ENCODE data around the gene EPHA5. TPM values are rescaled to one million over a fixed set of nuclear protein-coding genes. Genes with fewer than 3 reads are reported as not detected.

Gene EPHA5
- total RNA-seq, 1 donor from 2014 or later, result not detected

DNA sequence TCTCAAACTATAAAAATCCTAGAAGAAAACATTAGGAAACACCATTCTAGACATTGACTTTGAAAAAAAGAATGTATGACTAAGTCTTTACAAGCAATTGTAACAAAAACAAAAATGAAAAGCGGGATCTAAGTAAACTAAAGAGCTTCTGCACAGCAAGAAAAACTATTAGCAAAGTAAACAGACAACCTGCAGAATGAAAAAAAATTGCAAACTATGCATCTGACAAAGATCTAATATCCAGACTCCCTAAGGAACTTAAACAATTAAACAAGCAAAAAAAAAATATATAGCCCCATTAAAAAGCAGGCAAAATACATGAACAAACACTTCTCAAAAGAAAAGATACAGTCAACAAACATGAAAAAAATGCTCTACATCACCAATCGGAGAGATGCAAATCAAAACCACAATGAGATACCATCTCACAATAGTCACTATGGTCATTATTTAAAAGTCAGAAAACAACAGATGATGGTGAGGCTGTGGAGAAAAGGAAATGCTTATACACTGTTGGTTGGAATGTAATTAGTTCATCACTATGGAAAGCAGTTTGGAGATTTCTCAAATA is 168.1 kb downstream of the EPHA5 start:
- no peak for DNase-seq (ENCODE audit: low spot score)

DNA sequence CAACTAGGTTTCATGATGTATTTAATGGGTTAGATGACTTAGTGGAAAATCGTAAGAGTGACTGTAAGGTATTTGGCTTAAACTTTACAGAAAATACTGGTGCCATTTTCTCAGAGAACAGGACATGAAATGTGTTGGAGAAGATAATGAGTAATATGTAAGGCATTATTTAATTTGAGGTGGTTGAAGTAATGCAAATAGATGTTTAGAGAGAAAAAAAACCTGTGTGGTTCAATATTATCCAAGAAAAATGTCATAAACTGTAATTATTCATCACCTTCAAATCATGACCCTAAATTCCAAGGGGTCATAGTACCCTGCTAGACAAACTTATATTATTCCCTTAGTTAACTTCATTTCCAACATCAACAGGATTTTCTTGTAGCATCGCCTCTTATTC is 171.7 kb downstream of the EPHA5 start:
- no peak for DNase-seq (ENCODE audit: low spot score)

DNA sequence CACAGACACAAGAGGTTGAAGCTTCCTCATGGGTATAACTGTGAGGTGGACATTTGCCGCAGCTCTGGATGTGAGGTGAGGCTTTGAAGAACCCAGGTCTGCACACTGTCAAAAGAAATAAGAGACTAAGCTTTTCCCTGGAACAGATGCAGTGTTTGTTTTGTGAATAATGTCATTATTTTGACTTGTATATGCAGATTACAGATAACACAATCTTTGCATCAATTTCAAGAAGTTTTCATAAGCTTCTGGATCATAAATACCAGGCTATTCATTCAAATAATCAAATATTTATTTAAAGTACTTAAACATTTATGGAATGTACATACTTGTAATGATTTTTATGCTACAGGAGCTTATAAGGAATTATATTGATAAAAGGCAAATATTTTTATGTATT is 174.8 kb downstream of the EPHA5 start:
- no peak for DNase-seq (ENCODE audit: low spot score)

DNA sequence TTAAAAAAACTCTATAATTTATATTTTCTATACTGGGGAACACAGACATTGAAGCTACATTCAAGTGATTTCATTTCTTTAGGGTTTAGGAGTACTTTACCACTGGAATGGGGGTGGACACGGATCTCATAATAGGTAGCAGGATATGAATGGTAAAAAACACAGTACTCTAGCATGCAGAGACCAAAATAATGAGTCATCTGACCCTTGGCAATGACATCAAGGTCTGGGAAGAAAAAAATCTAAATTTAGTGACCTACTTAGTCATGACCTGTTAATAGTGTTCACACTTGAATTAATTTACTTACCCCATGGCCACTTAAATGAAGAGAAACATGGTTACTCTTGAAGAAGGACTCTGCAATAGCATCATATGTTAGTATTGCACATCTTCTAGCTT is 187.9 kb downstream of the EPHA5 start:
- DNase-seq (ENCODE audit: low spot score), result no peak

DNA sequence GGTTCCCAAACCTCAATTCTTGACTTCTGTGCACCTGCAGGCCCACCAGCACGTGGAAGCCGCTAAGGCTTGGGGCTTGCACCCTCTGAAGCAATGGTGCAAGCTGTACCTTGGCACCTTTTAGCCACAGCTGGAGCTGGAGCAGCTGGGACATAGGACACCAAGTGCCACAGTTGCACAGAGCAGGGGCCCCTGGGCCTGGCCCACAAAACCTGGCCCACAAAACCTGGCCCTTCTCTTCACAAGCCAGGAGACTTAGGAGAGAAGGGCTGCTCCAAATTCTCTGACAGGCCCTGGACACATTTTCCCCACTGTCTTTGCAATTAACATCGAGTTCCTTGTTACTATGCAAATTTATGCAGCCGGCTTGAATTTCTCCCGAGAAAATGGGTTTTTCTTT is 197.8 kb downstream of the EPHA5 start:
- DNase-seq (ENCODE audit: low spot score), result no peak

DNA sequence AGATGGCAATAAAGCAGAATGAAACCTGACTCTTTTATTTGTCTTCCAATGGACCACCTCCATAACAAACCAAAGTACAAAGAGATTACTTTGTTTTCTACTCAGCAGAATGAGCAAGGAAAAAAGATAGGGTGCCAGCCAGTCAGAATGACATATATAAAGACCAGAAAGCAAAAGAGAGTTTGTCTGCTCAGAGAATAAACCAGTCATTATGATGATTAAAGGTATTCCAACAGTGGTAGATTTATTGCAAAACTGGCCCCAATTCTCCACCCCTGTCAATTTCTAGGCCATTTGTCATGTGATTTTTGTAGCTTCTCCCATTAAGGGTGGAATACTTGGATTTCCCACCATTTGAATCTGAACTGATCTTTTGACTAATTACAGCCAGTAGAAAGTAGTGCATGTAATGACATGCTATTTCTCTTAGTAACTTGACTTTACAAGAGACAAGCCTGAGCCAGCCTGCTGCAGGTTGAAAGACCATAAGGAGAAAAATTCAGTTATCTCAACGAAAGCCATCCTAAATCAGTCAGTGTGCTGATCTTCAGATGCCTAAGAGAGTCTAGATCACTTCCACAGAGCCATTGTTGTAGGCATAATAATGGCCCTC is 203.1 kb downstream of the EPHA5 start:
- no peak for DNase-seq (ENCODE audit: low spot score)

DNA sequence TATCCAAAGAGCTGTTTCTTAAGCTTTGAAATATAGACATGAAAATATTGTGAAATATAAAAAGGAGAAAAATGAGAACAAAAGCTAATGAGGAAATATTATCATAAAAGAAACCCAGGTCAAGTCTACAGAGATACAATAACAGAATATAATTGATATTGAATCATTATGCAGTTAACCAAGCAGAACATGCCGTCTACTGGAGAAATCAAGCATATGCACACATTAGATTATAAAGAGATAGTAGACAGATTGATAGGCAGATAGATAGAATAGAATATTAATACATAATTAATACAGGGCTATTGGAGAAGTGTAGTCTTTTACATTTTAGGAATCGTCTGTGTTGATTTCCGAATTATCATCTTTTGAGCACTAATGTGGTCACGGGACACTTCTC is 208.5 kb downstream of the EPHA5 start:
- DNase-seq (ENCODE audit: low spot score), result no peak

DNA sequence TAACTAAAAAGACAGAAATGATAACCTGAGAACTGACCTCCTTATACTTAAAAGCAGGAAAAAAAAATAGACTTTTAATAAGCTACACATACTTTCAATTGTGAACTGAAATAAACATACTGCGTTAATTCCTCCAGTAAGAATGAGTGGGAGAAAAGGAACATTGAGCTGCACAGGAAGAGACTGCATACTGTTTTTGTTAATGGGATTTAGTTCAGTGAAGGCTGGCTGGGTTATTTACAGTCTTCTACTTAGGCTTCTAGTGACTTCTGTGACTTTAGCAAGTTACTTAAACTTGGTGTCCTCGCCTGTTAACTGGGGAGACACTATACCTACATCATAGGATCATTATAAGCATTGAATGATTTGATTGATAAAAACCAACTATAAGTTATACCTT is 213.3 kb downstream of the EPHA5 start:
- no peak for DNase-seq (ENCODE audit: low spot score)

DNA sequence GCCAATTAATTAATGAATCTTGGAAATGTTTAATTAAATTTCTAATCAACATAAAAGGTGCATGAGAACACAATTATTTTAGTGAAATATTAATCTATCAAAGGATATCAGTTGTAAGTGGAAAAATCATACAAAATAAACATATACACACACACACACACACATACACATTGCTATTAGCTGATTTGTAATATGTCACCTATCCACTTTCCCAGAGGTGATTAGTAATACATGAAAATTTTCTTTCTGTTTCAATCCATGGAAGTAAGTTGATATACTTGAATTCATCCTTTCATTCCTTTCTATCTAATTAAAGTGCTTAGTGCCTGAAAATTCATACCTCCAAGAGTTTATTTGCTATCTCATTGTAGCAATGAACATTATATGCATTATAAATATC is 213.7 kb downstream of the EPHA5 start:
- no peak for DNase-seq (ENCODE audit: low spot score)

DNA sequence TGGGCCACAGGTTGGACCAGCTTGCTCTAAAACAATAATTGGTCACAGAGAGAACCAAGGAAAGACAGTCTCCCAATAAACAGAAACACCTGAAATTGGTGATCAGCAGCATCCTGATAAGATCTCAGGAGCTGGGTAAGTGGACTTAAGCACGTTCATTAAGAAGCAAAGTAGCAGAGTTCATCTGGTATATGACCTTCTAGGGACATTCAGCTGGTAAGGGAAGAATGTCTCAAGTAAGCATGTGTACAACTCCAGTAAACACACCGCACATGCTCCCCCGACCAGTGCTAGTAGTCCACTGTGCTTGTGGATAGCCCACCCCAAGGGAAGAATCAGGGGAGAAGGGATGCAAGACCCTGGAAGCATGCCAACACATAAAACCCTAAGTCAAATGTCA is 216.9 kb downstream of the EPHA5 start:
- DNase-seq (ENCODE audit: low spot score), result no peak

DNA sequence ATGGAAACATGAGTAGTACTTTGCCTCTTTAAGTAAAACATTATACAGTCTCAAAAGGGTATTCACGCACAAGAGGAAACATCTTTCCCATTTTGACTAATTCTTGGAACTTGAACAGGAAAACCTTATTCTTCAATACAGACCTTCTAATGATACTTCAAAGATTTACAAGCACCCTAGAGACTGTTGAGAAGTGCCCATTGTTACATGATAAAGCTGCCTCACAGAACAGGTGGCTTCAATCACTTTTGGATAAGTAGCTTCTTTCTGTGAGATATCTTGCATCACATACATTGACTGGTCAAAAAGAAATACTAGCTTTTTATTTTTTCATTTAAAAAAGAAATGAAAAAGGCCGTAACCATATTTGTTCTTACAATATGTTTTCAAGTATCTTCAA is 219.4 kb downstream of the EPHA5 start:
- DNase-seq (ENCODE audit: low spot score), result no peak

DNA sequence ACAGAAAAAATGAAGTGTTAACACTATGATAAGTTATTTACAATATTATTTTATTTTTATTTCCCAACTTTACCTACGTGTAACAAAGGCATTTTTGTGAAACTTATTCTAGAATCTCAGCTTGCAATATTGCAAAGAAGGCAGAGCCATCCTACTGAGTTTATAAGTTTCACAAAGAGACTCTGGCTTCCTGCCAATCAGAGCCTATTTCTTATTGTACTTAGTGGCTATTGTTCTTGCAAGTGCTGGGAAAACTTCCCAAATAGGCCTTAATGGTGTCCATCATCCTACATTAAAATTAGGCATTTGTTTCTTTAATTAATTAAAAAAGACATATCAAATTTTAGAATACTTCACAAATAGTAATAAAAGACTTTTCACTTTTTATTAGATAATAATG is 233.2 kb downstream of the EPHA5 start:
- no peak for DNase-seq (ENCODE audit: low spot score)

DNA sequence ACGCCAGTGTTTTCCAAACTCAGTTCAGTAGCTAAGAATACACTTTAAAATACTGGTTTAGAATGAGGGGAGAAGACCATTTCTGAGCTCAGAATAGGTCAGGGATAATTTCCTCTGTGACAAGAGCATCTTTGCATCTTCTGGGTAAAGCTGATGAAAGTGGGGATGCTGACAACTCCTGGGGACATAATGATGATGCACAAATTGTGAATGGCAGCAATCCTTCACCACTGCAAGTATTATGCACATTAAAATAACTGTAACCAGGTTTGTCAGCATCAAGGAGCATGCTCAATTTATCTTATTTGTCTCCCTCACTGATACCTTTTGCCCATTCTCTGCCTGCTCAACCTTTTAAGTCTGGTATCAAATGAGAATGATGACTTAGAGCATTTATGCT is 248.2 kb downstream of the EPHA5 start:
- no peak for DNase-seq (ENCODE audit: low spot score)

DNA sequence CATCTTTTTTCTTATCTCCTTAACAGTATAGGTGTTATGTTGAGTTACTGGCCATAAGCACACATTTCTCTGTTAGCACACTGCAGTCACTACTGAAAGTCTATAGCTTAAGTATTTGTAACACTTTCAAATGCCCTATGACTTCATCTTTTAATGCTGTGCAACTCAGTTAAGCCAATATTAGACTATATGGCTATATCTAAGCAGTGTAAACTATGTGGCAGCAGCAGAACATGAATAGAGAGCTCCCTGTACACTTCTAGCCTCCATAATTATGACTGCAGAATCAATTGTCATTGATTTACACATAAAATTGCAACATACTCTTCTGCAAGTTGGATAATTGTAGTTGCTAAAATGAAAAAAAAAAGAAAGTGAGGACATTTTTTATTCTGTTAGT is 250.3 kb downstream of the EPHA5 start:
- no peak for DNase-seq (ENCODE audit: low spot score)

DNA sequence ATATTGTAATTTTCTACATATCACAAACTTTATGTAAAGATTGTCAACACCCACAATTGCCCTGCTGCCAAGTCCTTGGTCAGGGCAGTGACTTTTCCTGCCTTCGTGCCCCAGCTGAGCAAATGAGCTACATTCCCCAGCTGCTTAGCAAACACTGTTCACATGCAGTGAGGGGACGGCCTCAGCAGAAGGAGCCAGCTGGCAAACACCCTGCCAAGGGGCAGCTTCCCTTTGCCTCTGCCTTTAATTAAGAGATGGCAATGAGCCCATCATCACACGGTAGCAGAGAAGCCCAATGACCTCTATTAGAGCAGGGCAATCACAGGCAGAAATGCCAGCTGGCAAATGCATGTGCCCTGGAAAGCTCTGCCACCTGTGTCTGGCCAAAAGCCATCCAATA is 253.4 kb downstream of the EPHA5 start:
- DNase-seq (ENCODE audit: low spot score), result no peak

DNA sequence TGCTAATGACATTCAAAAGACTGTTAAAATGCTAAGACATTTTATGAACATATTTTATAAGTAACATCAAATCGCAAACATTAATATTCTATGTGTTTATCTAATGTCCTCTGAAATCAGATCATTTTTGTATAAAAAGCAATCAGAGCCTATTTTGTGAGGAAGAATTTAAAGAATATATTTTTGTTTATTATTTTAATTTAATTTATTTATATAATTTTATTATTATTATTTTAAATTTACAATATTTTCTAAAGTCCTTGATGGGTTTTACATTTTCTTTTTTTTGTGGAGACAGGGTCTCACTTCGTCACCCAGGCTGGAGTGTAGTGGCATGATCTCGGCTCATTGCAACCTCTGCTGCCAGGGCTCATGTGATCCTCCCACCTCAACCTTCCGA is 262.8 kb downstream of the EPHA5 start:
- DNase-seq (ENCODE audit: low spot score), result no peak

DNA sequence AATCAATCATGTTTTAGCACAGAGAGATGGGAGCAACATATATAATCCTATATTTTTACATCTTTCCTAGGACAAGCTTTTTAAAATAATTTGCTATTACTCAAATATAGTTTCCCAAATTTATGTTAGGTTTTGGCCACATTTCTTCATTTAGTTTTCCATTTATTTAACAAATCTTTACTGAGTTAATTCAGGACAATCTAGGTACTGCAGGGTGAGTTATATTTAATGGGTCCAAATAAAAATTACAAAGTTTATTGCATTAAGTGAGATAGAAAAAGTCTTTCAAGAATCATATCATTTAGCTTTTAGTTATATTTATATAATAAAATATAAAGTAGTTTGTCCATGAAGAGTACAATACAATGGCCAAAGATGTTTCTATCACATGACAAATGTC is 269.2 kb downstream of the EPHA5 start:
- DNase-seq (ENCODE audit: low spot score), result no peak

DNA sequence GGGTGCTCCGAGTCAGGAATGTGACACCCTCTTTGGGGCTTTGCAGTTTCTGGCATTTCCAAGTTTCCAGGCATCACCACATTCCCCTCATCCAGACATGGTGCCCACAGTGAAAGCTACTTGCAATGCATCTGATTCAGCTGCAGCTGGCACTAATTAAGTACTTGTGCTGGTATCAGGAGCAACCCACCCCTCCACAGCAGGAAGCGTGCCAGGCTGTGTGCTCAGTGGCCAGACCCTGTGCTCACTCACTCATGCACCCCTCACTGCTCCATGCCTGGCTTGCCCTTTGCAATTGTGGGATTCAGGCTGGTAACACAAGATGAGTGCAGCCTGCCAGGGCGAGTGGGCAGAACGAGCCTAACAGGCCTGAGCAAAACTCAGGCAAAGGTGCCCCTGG is 271.2 kb downstream of the EPHA5 start:
- DNase-seq (ENCODE audit: low spot score), result no peak

DNA sequence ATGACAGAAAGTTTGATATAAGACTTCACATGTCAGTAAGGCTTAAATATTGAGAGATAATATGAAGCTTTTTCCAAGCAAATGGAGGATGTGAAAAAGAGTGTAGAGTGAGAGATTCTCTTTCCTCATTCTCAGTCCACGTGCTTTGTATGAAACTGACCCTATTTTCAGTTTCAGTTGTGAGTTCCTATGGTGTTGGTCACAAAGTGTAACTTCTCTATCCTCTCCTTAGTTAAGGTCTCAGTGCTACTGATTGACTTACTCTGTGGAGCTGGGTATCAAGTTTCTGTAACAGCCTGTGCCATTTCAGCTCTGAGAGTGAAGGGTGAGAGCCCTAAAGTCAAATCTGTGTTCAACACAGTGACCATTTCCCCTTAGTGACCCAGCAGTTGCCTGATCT is 277.2 kb downstream of the EPHA5 start:
- no peak for DNase-seq (ENCODE audit: low spot score)

DNA sequence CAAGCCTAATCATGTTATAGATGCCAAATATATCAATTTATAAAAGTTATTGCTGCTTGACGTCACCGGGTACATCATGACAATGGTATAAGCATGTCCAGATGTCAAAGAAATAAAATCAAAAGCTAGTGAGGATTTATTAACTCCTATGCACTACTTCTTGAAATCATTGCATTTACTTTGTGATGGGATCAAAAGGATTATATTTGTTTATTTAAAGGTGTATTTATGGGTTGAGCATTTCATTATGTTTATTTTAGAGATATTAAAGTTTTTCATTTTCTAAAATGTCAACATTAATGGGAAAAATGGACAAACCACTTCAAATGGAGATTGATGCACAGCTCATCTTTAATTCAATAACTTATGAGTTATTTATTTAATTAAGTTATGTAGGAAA is 277.8 kb downstream of the EPHA5 start:
- no peak for DNase-seq (ENCODE audit: low spot score)

DNA sequence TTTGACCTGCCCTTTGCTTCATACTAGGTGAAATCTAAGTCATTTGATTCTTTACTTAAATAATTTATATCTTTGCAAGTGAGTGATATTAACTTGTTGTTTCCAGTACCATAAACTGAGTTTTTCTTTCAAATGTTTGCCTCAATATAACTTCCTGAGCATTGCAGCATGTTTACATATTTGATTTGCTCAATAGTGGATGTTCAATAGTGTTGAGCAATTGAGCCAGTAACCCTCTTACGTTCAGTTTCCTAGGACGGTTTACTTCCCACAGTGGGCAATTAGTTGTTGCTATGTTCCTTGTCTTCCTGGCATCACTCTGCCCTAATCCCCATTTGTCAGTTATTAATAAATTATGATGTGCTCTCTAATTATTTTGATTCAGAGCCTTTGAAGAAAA is 278.5 kb downstream of the EPHA5 start:
- no peak for DNase-seq (ENCODE audit: low spot score)

DNA sequence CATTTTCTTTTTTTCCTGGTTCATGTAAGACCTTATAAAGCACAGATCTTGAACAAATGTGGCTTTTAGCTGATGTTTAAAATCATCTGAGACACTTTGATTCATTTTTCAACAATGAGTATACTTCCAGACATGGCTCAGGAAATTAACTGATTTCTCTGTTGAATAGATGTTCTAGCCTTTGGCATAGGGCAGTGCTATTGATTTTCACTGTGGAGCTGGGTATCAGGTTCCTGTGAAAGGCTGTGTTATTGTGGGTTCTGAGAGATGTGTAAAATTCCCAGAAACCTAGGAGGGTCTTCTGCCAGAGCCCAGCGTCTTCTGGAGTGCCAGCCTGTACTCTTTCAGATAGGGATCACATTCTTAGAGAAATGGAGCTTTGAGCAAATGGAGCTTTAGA is 278.9 kb downstream of the EPHA5 start:
- no peak for DNase-seq (ENCODE audit: low spot score)

DNA sequence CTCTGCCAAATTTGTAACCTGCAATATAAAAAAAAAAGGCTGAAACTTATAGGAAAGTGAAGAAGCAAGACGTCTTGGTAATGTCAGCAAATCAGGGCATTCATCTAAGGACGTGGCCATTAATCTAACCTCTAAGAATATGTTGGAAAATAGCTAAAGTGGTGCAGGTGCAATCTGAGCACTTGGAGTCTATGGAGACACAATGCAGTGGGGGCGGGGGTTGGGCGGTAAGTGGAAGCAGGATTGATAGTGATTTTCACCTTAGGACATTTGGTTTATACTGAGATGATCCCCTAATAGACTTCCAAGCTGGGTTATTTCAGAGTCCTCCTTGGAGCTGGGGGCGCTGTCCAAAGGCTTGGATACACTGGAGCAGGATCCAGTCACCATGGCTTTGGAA is 283.4 kb downstream of the EPHA5 start:
- no peak for DNase-seq (ENCODE audit: low spot score)

All from mesenteric fat pad (tissue), 1 donor.